IPS-NIHi7 (cell line): ENCODE measurements around the gene FHOD3.
A peak's percentile ranks its signal among the peaks of the same experiment; 100 is the strongest.
"Not testable (repeated sequence)": the region's sequence is repeated elsewhere in the genome, so short reads cannot be mapped to it uniquely, and the experiment has no call there.

Experiments
- DNase-seq: peaks from one replicate; pipeline ENCODE4 v3.0.0; 2012; ENCODE audit warnings: mixed read lengths; ENCODE audit errors: extremely low spot score

Gene FHOD3

GRCh38 chr18:36450264-36450663, 152.8 kb downstream of the FHOD3 start:
- no peak for DNase-seq

- no peak for DNase-seq
Measured at GRCh38 chr18:36451454-36452251, 154.1 kb downstream of the FHOD3 start.

GRCh38 chr18:36454245-36454644, 156.7 kb downstream of the FHOD3 start:
- no peak for DNase-seq

- DNase-seq: no peak
Measured at GRCh38 chr18:36454848-36455458, 157.4 kb downstream of the FHOD3 start.

GRCh38 chr18:36455931-36456330, 158.4 kb downstream of the FHOD3 start:
- no peak for DNase-seq

- DNase-seq: no peak
Measured at GRCh38 chr18:36456622-36457021, 159.1 kb downstream of the FHOD3 start.

- no peak for DNase-seq
Measured at GRCh38 chr18:36457683-36458082, 160.2 kb downstream of the FHOD3 start.

- no peak for DNase-seq
Measured at GRCh38 chr18:36458306-36458705, 160.8 kb downstream of the FHOD3 start.

- no peak for DNase-seq
Measured at GRCh38 chr18:36459203-36459602, 161.7 kb downstream of the FHOD3 start.

- DNase-seq: no peak
Measured at GRCh38 chr18:36459786-36460185, 162.3 kb downstream of the FHOD3 start.

- no peak for DNase-seq
Measured at GRCh38 chr18:36460324-36460850, 162.9 kb downstream of the FHOD3 start.

GRCh38 chr18:36460854-36461253, 163.3 kb downstream of the FHOD3 start:
- DNase-seq: peak; percentile 63

- no peak for DNase-seq
Measured at GRCh38 chr18:36461551-36461987, 164.1 kb downstream of the FHOD3 start.

GRCh38 chr18:36463516-36463915, 166.0 kb downstream of the FHOD3 start:
- not testable (repeated sequence) for DNase-seq

- no peak for DNase-seq
Measured at GRCh38 chr18:36464126-36464651, 166.7 kb downstream of the FHOD3 start.

GRCh38 chr18:36465276-36465675, 167.8 kb downstream of the FHOD3 start:
- DNase-seq: no peak

GRCh38 chr18:36465970-36466369, 168.5 kb downstream of the FHOD3 start:
- DNase-seq: no peak

- no peak for DNase-seq
Measured at GRCh38 chr18:36467614-36468013, 170.1 kb downstream of the FHOD3 start.

- DNase-seq: no peak
Measured at GRCh38 chr18:36468161-36468560, 170.6 kb downstream of the FHOD3 start.

- no peak for DNase-seq
Measured at GRCh38 chr18:36469461-36469860, 171.9 kb downstream of the FHOD3 start.

- DNase-seq: no peak
Measured at GRCh38 chr18:36470896-36471295, 173.4 kb downstream of the FHOD3 start.

GRCh38 chr18:36471393-36471792, 173.9 kb downstream of the FHOD3 start:
- no peak for DNase-seq

- DNase-seq: no peak
Measured at GRCh38 chr18:36476433-36476832, 178.9 kb downstream of the FHOD3 start.
